A673 (cell line): Measurements from ENCODE around the gene YES1.

ENCODE experiments used
- CTCF ChIP-seq: fragments of 300-800, 200-600 bp; sonication (generic); conservative IDR thresholded peaks from 2 replicates; pipeline ENCODE4 v1.5.1; 2017; ENCODE audit warnings: low read depth, mild to moderate bottlenecking, antibody characterized with exemption, low read length, moderate library complexity, mixed read lengths
- EZH2 ChIP-seq: fragments of 200-600 bp; sonication (generic); IDR thresholded peaks from 2 replicates; pipeline ENCODE4 v1.6.1; 2017; ENCODE audit warnings: borderline replicate concordance, low read depth, mild to moderate bottlenecking, mixed read lengths, antibody characterized with exemption, low read length; ENCODE audit not compliant: poor library complexity, severe bottlenecking

GRCh38 chr18:767084-767882 is 44.8 kb downstream of the YES1 start:
- TF ChIP-seq CTCF = no peak
- TF ChIP-seq EZH2 = no peak
